Calu3 (cell line): Measurements from ENCODE around the gene PLEKHA6. TPM values are rescaled to one million over a fixed set of nuclear protein-coding genes. Genes with fewer than 3 reads are reported as not detected.

ENCODE experiments used
- BruUV-seq: library from RNA; stranded (reverse); fragments of 400-500 nt; replicated peaks from 2 replicates; lab custom pipeline; 2021; lab: Mats Ljungman, UMichigan
- CTCF ChIA-PET: fragments of 300-600 bp; sonication (Branson Sonifier 250); formaldehyde crosslinking; loops from one replicate; lab custom pipeline; 2022; ENCODE audit warnings: antibody characterized with exemption; lab: Charles Lee
- DNase-seq: peaks from one replicate; pipeline ENCODE4 v3.0.0; 2022
- H3K27ac Mint-ChIP-seq: one replicate; pipeline ENCODE4 v1.8.0; 2022; ENCODE audit warnings: mixed read lengths; ENCODE audit not compliant: unreplicated experiment
- H3K27me3 Mint-ChIP-seq: one replicate; pipeline ENCODE4 v1.8.0; 2022; ENCODE audit warnings: mixed read lengths; ENCODE audit not compliant: unreplicated experiment
- H3K36me3 Mint-ChIP-seq: one replicate; pipeline ENCODE4 v1.8.0; 2022; ENCODE audit warnings: mild to moderate bottlenecking, moderate library complexity, mixed read lengths; ENCODE audit not compliant: insufficient read depth, unreplicated experiment
- H3K4me1 Mint-ChIP-seq: one replicate; pipeline ENCODE4 v1.8.0; 2022; ENCODE audit warnings: mild to moderate bottlenecking, low read depth, mixed read lengths; ENCODE audit not compliant: unreplicated experiment
- H3K4me3 Mint-ChIP-seq: one replicate; pipeline ENCODE4 v1.8.0; 2022; ENCODE audit warnings: mild to moderate bottlenecking, low read depth, moderate library complexity, mixed read lengths; ENCODE audit not compliant: unreplicated experiment
- H3K9me3 Mint-ChIP-seq: one replicate; pipeline ENCODE4 v1.8.0; 2022; ENCODE audit warnings: low read depth, mixed read lengths; ENCODE audit not compliant: unreplicated experiment
- intact Hi-C: fragments of 100-400 bp; cut with micrococcal nuclease; formaldehyde crosslinking; loops from one replicate; pipeline ENCODE4 v1.10.0; 2022; ENCODE audit not compliant: unreplicated experiment
- total RNA-seq: library from RNA; stranded (reverse); gene quantifications from 2 replicates; pipeline ENCODE4 v1.2.3, GENCODE V29; 2022
- TF ChIP-seq, protein P1 (sequence below): fragments of 200-600 bp; IDR thresholded peaks from one replicate; pipeline ENCODE4 v1.8.0; 2022; ENCODE audit warnings: antibody characterized with exemption; ENCODE audit not compliant: unreplicated experiment

The PLEKHA6 gene
- total RNA-seq, 1 experiment from 2014 or later, result 101 TPM

DNA sequence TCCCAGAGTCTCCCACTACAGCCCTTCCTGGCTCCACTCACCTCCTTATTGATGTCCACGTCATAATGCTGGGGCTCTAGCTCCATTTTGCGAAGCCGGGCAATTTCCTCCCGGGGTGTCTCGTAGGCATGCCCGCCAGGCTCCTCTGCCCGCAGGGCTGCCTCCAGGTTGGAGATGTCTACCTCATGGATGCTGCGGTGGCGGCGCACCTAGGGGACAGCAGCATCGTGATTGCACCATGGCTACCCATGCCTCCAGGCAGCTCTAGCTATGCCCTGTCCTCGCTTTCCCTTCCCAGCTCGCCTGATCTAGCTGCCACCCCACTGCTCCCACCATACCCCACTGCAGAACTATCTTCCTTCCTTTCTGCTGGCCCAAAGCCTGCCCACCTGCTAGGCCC, 130.8 kb downstream of the PLEKHA6 start:
- H3K4me1 Mint-ChIP-seq, result no peaks in the 10 kb centered on the region
- CTCF ChIA-PET, result interaction anchor here (0.5 kb wide), 2 partner anchors 566 to 1673 kb away, joined by 3 to 12 read pairs; no protein-coding TSS in a partner anchor
- no peaks in the 10 kb centered on the region for H3K27me3 Mint-ChIP-seq
- H3K36me3 Mint-ChIP-seq, result peaks cover 34% of the 10 kb centered on the region
- H3K9me3 Mint-ChIP-seq, result no peaks in the 10 kb centered on the region
- TF ChIP-seq, protein P1, sequence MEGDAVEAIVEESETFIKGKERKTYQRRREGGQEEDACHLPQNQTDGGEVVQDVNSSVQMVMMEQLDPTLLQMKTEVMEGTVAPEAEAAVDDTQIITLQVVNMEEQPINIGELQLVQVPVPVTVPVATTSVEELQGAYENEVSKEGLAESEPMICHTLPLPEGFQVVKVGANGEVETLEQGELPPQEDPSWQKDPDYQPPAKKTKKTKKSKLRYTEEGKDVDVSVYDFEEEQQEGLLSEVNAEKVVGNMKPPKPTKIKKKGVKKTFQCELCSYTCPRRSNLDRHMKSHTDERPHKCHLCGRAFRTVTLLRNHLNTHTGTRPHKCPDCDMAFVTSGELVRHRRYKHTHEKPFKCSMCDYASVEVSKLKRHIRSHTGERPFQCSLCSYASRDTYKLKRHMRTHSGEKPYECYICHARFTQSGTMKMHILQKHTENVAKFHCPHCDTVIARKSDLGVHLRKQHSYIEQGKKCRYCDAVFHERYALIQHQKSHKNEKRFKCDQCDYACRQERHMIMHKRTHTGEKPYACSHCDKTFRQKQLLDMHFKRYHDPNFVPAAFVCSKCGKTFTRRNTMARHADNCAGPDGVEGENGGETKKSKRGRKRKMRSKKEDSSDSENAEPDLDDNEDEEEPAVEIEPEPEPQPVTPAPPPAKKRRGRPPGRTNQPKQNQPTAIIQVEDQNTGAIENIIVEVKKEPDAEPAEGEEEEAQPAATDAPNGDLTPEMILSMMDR, result no peak
- H3K27ac Mint-ChIP-seq, result no peak overlapping the region
- no peak for DNase-seq
- no peak overlapping the region for H3K4me3 Mint-ChIP-seq
- intact Hi-C loops, result no loop called here
- BruUV-seq, result no TSS peak

DNA sequence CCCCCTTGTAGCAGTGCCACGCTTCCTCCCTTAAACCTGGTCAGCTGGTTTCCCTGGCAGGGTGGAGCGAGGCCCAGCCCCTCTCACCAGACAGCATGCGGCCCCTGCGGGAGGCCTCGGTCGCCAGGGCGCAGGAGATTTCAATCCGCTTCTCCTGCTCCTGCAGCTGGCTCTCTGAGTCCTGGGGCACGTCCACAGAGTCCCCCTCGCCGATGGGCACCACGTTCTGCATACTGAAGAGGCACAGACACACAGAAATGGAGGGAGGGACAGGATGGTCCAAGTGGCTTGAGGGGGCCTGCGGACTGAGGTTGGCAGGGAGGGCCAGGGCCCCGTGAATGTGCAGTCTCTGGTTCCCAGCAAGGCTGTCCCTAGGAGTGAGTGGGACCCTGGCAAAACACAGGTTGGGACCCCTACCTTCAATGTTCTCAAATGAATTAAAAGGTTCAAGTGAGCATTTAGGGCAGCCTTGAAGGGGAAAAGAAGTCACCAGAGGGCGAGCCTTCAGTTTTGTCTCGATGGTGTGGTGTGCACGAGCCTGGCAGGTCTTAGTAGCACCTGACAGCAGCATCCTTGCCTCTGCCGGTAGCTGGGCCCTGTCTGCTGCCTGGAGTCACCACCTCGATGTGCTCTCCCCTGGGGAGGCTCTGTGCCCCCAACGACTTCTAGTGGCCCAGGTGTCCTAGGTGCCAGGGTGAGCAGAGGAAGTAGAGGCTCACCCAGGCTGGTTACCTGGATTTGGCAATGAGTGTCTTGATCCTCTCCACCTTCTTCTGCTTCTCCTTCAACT, 131.5 kb downstream of the PLEKHA6 start:
- Mint-ChIP-seq H3K27me3 (no peaks in the 10 kb centered on the region), H3K4me3 (no peak overlapping the region), H3K27ac (no peak overlapping the region), H3K9me3 (no peaks in the 10 kb centered on the region), H3K4me1 (no peaks in the 10 kb centered on the region), H3K36me3 (peaks cover 34% of the 10 kb centered on the region)
- no peak for DNase-seq
- intact Hi-C loops, result no loop called here
- TF ChIP-seq, protein P1, result no peak
- CTCF ChIA-PET, result interaction anchor here (0.5 kb wide), 1 partner anchor 1673 kb away, joined by 12 read pairs; no protein-coding TSS in a partner anchor
- no TSS peak for BruUV-seq

DNA sequence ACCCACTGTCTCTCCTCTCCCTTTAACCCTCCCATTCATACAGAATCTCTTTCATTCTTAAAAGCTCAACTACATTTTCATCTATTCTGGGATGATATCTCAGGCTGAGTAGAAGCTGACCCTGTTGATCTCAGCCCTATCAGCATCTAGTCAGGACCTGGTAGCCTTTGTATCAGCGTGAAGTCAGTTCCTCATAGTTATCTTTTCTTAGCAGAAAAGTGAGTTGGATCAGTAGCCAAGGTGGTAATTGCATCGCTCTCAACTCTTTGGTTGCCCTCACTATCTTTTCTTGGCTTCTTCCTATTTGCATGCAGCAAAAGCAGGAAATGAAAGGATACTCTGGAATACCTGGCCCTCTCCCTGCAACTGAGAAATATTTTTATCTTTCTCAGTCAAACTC, 132.4 kb downstream of the PLEKHA6 start:
- H3K4me1 Mint-ChIP-seq, result no peaks in the 10 kb centered on the region
- peaks cover 34% of the 10 kb centered on the region for H3K36me3 Mint-ChIP-seq
- intact Hi-C loops, result no loop called here
- H3K27me3 Mint-ChIP-seq, result no peaks in the 10 kb centered on the region
- TF ChIP-seq, protein P1, result no peak
- CTCF ChIA-PET, result interaction anchor here (0.6 to 1.9 kb wide), 5 partner anchors 13 to 324 kb away, joined by 3 to 14 read pairs (median 4); partner anchors contain the start of gene GOLT1A
- no peak overlapping the region for H3K27ac Mint-ChIP-seq
- DNase-seq, result no peak
- no peaks in the 10 kb centered on the region for H3K9me3 Mint-ChIP-seq
- BruUV-seq, result no TSS peak
- H3K4me3 Mint-ChIP-seq, result no peak overlapping the region

DNA sequence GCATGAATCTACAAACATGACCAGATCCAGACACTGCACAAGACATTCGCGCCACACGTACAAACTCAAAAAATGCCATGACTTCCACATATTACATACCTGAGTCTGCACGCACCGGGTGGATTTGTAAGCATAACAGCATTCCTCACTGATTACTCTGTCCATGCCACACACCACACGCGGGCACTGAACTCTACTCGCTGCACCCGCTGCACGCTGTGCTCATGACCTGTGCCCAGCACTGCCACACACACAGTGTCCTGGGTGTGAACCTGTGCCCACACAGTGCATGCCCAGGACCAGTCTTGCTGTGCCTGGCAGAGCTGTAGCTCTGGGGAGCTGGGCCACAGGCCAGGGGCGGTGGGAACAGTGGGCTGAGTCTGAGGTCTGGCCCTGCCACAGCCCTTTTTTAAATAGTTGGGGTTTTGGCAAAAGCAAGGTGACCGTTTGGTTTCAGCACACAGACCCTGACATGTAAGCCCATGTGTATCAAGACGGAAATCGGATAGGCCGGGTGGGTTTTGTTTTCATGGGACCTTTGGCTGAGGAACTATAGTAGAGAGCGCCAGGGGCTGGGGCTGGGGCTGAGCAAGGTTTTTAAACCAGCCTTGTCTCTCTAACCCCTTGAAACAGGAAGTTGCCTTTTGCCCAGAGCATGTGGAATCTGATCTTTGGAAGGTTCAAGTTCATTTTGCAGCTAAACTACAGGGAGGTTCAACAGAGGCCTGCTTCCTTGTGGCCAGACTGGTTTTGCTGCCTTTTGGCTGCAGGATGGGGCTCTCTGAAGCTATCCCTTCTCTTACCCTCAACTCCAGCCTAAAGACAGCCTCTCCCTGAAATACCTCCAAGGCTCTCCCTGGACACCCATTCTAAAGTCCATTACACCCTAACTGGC, 133.6 kb downstream of the PLEKHA6 start:
- Mint-ChIP-seq H3K4me3 (no peak overlapping the region), H3K9me3 (no peaks in the 10 kb centered on the region), H3K27ac (no peak overlapping the region), H3K27me3 (no peaks in the 10 kb centered on the region), H3K4me1 (no peaks in the 10 kb centered on the region), H3K36me3 (peaks cover 32% of the 10 kb centered on the region)
- intact Hi-C loops, result no loop called here
- CTCF ChIA-PET, result interaction anchor here (0.9 to 1.9 kb wide), 6 partner anchors 12 to 355 kb away, joined by 3 to 14 read pairs (median 4); partner anchors contain the start of gene GOLT1A
- DNase-seq, result peak; percentile 71
- TF ChIP-seq, protein P1, result no peak
- no TSS peak for BruUV-seq
